Sigmoid colon (tissue), 7 donors: ENCODE results near the gene CP. TPM values are rescaled to one million over a fixed set of nuclear protein-coding genes. Genes with fewer than 3 reads are reported as not detected.

ENCODE experiments used
- DNase-seq: peaks from one replicate; pipeline ENCODE4 v3.0.0-alpha.2; 2019
- H3K27ac ChIP-seq, 4 donors: fragments of 200-600 bp; sonication (generic); one replicate each; pipeline ENCODE4 v1.5.1; 2016 to 2019; ENCODE audit warnings: mild to moderate bottlenecking in 1 of 4
- H3K27me3 ChIP-seq, 3 donors: fragments of 200-600 bp; sonication (generic); one replicate each; pipeline ENCODE4 v1.5.1; 2019; ENCODE audit warnings: mild to moderate bottlenecking in 1 of 3
- H3K36me3 ChIP-seq, 4 donors: fragments of 200-600 bp; sonication (generic); one replicate each; pipeline ENCODE4 v1.5.1; 2016 to 2019
- H3K4me1 ChIP-seq, 4 donors: fragments of 200-600 bp; sonication (generic); one replicate each; pipeline ENCODE4 v1.5.1; 2017 to 2019
- H3K4me3 ChIP-seq, 4 donors: fragments of 200-600 bp; sonication (generic); one replicate each; pipeline ENCODE4 v1.5.1; 2017 to 2019; ENCODE audit warnings: mild to moderate bottlenecking in 2 of 4, moderate library complexity in 1 of 4
- H3K9me3 ChIP-seq, 4 donors: fragments of 200-600 bp in 3 of 4; sonication (generic) in 3 of 4; one replicate each; pipeline versions ENCODE4 v1.5.1 to v1.6.1; 2013 to 2019
- EP300 ChIP-seq, 4 donors: sonication (generic); formaldehyde crosslinking; IDR thresholded peaks; one replicate each; pipeline ENCODE4 v1.6.1; 2017; ENCODE audit warnings: antibody characterized with exemption in 4 of 4
- POLR2A ChIP-seq, 2 donors: fragments of 450-650 bp; IDR thresholded peaks; one replicate each; pipeline ENCODE4 v1.6.1; 2016; ENCODE audit warnings: antibody characterized with exemption in 2 of 2, mild to moderate bottlenecking in 2 of 2, moderate library complexity in 2 of 2
- POLR2AphosphoS5 ChIP-seq, 4 donors: sonication (generic); formaldehyde crosslinking; IDR thresholded peaks; one replicate each; pipeline ENCODE4 v1.6.1; 2017; ENCODE audit warnings: antibody characterized with exemption in 4 of 4
- WGBS, 2 donors: extraction: QIAGEN DNeasy Blood & Tissue Kit; methylation state at CpG; one replicate each; pipeline ENCODE4 v1.1.7; 2013; 5-methylcytosine and 5-hydroxymethylcytosine counted together
- intact Hi-C: fragments of 100-400 bp; cut with DNase I; formaldehyde crosslinking; loops from one replicate; pipeline ENCODE4 v1.15.1; 2023
- polyA plus RNA-seq, 3 donors: library from polyadenylated mRNA; stranded (reverse); fragments of 200-250 nt; gene quantifications; one replicate each; pipeline ENCODE4 v1.2.3, GENCODE V29; 2013
- total RNA-seq, 4 donors: library from RNA; depleted of rRNA; stranded (reverse); fragments of >200 nt; gene quantifications; one replicate each; pipeline ENCODE4 v1.1.0, GENCODE V29; 2016
- TF ChIP-seq, protein P1 (sequence below), 4 experiments: fragments of 450-650 bp in 3 of 4; fragments of 200-600 bp in 1 of 4; IDR thresholded peaks; one replicate each; pipeline ENCODE4 v1.5.1; 2016 to 2019; ENCODE audit warnings: antibody characterized with exemption in 4 of 4, mild to moderate bottlenecking in 3 of 4, moderate library complexity in 2 of 4
- donor health status: healthy with polysubstance abuse.
- donor health status: Bipolar disorder and iron deficiency.
- donor health status: healthy.

The CP gene
- total and polyA plus RNA-seq, 7 donors: 0.69 to 13.2 (median 6.6) TPM

DNA sequence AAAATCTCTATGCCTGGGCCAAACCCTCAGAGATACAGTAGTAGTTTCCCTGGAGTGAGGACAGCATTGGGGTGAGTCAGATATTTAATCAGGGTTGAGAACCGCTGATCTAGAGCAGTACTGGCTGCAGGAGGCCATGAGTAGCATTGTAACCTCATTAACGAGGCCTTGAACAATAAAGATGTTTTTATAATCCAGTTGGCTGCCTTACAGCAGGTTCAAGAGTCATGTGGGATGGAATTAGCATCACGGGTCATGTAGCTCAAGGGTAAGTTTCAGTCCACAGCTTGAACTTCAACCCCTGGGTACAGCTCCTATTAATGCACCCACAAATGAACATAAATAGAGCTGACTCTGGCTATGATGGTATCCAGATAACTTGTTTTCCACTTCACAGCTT is 87.1 kb downstream of the CP start:
- intact Hi-C loops: loop anchor here (5.0 kb wide), 1 partner anchor 177 kb away; no protein-coding TSS in a partner anchor

GRCh38 chr3:149131589-149131988 is 90.0 kb downstream of the CP start:
- H3K4me3 ChIP-seq: no peak overlapping the region
- no peaks in the 10 kb centered on the region for H3K36me3 ChIP-seq
- intact Hi-C loops: loop anchor here (5.0 kb wide), 1 partner anchor 174 kb away; no protein-coding TSS in a partner anchor
- H3K4me1 ChIP-seq: peaks cover 0 to 48% (median 39%) of the 10 kb centered on the region in 4 donors
- no peaks in the 10 kb centered on the region for H3K27me3 ChIP-seq
- no peaks in the 10 kb centered on the region for H3K9me3 ChIP-seq
- DNase-seq: no peak
- peak overlapping the region; percentile 24 to 93 (median 60) for H3K27ac ChIP-seq
- TF ChIP-seq EP300 (IDR thresholded peaks at IDR 0.05) (no peak), POLR2A (IDR thresholded peaks at IDR 0.05) (no peak), POLR2AphosphoS5 (IDR thresholded peaks at IDR 0.05) (no peak)
- TF ChIP-seq, protein P1, sequence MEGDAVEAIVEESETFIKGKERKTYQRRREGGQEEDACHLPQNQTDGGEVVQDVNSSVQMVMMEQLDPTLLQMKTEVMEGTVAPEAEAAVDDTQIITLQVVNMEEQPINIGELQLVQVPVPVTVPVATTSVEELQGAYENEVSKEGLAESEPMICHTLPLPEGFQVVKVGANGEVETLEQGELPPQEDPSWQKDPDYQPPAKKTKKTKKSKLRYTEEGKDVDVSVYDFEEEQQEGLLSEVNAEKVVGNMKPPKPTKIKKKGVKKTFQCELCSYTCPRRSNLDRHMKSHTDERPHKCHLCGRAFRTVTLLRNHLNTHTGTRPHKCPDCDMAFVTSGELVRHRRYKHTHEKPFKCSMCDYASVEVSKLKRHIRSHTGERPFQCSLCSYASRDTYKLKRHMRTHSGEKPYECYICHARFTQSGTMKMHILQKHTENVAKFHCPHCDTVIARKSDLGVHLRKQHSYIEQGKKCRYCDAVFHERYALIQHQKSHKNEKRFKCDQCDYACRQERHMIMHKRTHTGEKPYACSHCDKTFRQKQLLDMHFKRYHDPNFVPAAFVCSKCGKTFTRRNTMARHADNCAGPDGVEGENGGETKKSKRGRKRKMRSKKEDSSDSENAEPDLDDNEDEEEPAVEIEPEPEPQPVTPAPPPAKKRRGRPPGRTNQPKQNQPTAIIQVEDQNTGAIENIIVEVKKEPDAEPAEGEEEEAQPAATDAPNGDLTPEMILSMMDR (IDR thresholded peaks at IDR 0.05): no peak
- WGBS, 2 donors: 36 to 53% methylated on average over 4 of the region's 4 CpGs

More for the DNA sequence above, 87.1 kb downstream of the CP start:
- Histone ChIP-seq H3K27me3 (no peaks in the 10 kb centered on the region), H3K4me3 (no peak overlapping the region), H3K27ac (peak overlapping the region in 3 of 4 donors; percentile 19 to 58 (median 43)), H3K36me3 (no peaks in the 10 kb centered on the region), H3K4me1 (peaks cover 0 to 41% (median 36%) of the 10 kb centered on the region in 4 donors), H3K9me3 (no peaks in the 10 kb centered on the region)
- DNase-seq: no peak
- WGBS, 2 donors: 18 to 63% methylated on average over 3 of the region's 3 CpGs
- TF ChIP-seq POLR2A (IDR thresholded peaks at IDR 0.05) (no peak), POLR2AphosphoS5 (IDR thresholded peaks at IDR 0.05) (peak in 1 of 4 donors; percentile 11), EP300 (IDR thresholded peaks at IDR 0.05) (no peak)
- TF ChIP-seq, protein P1 (IDR thresholded peaks at IDR 0.05): no peak

DNA sequence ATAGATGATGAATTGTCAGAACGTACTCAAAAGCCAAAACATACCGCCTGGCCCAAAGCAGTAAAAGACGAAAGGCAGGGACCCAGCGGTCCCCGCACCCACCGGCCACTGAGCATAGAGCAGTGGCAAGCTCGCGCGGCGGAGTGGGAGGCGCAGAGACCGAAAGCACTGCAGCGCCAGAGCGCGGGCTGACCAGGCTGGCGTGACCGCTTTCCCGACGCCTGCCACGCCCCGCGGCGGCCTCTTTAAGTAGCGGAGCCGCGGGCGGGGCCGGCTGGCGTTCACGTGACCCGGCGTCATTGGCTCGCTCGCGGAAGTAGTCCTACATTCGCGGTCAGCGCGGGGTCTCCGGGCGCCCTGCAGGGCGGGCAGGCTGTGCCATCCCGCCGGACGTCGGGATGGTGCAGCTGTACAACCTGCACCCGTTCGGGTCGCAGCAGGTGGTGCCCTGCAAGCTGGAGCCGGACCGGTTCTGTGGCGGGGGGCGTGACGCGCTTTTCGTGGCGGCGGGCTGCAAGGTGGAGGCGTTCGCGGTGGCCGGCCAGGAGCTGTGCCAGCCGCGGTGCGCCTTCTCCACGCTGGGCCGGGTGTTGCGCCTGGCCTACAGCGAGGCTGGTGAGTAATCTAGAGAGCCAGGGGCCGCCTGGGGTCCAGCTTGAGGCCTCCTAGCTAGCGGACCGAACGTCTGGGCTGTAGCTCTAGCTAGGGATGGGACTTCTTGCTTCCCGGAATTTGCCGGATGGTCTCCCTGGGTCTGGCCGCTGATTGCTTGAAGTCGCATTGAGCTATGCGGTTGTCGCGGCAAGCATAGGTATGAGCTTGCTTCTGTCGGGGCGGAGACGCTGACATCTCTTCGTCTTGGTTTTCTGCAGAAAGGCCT is 92.1 kb downstream of the CP start, which contains the start of gene HPS3:
Gene HPS3 (plus strand): TSS at position 313 of the 880 bp plus-strand sequence. CDS start 86 bp downstream, at position 399.
- peak within 1 kb of the TSS; percentile 77 to 93 (median 86) for H3K27ac ChIP-seq
- no peaks in the 10 kb centered on the region for H3K27me3 ChIP-seq
- TF ChIP-seq POLR2AphosphoS5 (IDR thresholded peaks at IDR 0.05): peak; percentile 96 to 99 (median 96)
- no peak for TF ChIP-seq EP300 (IDR thresholded peaks at IDR 0.05)
- peak; percentile 82 to 87 for TF ChIP-seq POLR2A (IDR thresholded peaks at IDR 0.05)
- H3K9me3 ChIP-seq: no peaks in the 10 kb centered on the region
- 0% methylated on average over 84 of the region's 84 CpGs for WGBS, 2 donors
- peak within 1 kb of the TSS; percentile 61 to 99 (median 89) for H3K4me3 ChIP-seq
- peaks cover 0 to 44% (median 31%) of the 10 kb centered on the region in 4 donors for H3K4me1 ChIP-seq
- no peaks in the 10 kb centered on the region for H3K36me3 ChIP-seq
- DNase-seq: peak; percentile 95
- intact Hi-C loops: loop anchor here (5.0 to 10.0 kb wide), 2 partner anchors 172 to 365 kb away; no protein-coding TSS in a partner anchor

GRCh38 chr3:149128821-149129220 is 92.8 kb downstream of the CP start:
- intact Hi-C loops: loop anchor here (10.0 kb wide), 1 partner anchor 366 kb away; no protein-coding TSS in a partner anchor
- no peaks in the 10 kb centered on the region for H3K9me3 ChIP-seq
- peak overlapping the region; percentile 77 to 93 (median 86) for H3K27ac ChIP-seq
- H3K36me3 ChIP-seq: no peaks in the 10 kb centered on the region
- H3K27me3 ChIP-seq: no peaks in the 10 kb centered on the region
- peak overlapping the region; percentile 61 to 99 (median 89) for H3K4me3 ChIP-seq
- 14 to 17% methylated on average over 4 of the region's 4 CpGs for WGBS, 2 donors
- DNase-seq: no peak
- no peak for TF ChIP-seq EP300 (IDR thresholded peaks at IDR 0.05)
- no peak for TF ChIP-seq POLR2AphosphoS5 (IDR thresholded peaks at IDR 0.05)
- TF ChIP-seq, protein P1 (IDR thresholded peaks at IDR 0.05): no peak
- TF ChIP-seq POLR2A (IDR thresholded peaks at IDR 0.05): no peak
- H3K4me1 ChIP-seq: peaks cover 0 to 36% (median 24%) of the 10 kb centered on the region in 4 donors
